GM15510 (cell line): ENCODE data around the gene BICD2.

Experiments
- POLR2A ChIP-seq: IDR thresholded peaks from 3 replicates; pipeline ENCODE4 v1.6.1; 2011; ENCODE audit warnings: borderline replicate concordance; ENCODE audit not compliant: insufficient read length; ENCODE audit errors: extremely low read depth

BICD2 gene

GRCh38 chr9:92715488-92716231 is 49.0 kb downstream of the BICD2 start:
- TF ChIP-seq POLR2A: no peak

- no peak for TF ChIP-seq POLR2A
Observed at GRCh38 chr9:92714787-92715487, 49.7 kb downstream of the BICD2 start.

- no peak for TF ChIP-seq POLR2A
Observed at GRCh38 chr9:92714016-92714415, 50.6 kb downstream of the BICD2 start.

GRCh38 chr9:92713528-92713927 is 51.1 kb downstream of the BICD2 start:
- no peak for TF ChIP-seq POLR2A

GRCh38 chr9:92712767-92713166 is 51.9 kb downstream of the BICD2 start:
- no peak for TF ChIP-seq POLR2A

- TF ChIP-seq POLR2A: no peak
Observed at GRCh38 chr9:92711844-92712243, 52.8 kb downstream of the BICD2 start.

- no peak for TF ChIP-seq POLR2A
Observed at GRCh38 chr9:92711146-92711545, 53.5 kb downstream of the BICD2 start.

- TF ChIP-seq POLR2A: no peak
Observed at GRCh38 chr9:92710368-92710767, 54.3 kb downstream of the BICD2 start.

- no peak for TF ChIP-seq POLR2A
Observed at GRCh38 chr9:92709954-92710353, 54.7 kb downstream of the BICD2 start.

GRCh38 chr9:92709240-92709639 is 55.4 kb downstream of the BICD2 start:
- TF ChIP-seq POLR2A: no peak

GRCh38 chr9:92707530-92707929 is 57.1 kb downstream of the BICD2 start:
- TF ChIP-seq POLR2A: no peak

- no peak for TF ChIP-seq POLR2A
Observed at GRCh38 chr9:92706218-92706940, 58.3 kb downstream of the BICD2 start.

GRCh38 chr9:92704528-92704927 is 60.1 kb downstream of the BICD2 start:
- no peak for TF ChIP-seq POLR2A

GRCh38 chr9:92696619-92697018 is 68.0 kb downstream of the BICD2 start:
- no peak for TF ChIP-seq POLR2A

- TF ChIP-seq POLR2A: no peak
Observed at GRCh38 chr9:92686954-92687353, 77.7 kb downstream of the BICD2 start.

GRCh38 chr9:92685022-92685421 is 79.6 kb downstream of the BICD2 start:
- TF ChIP-seq POLR2A: no peak

GRCh38 chr9:92682269-92682668 is 82.4 kb downstream of the BICD2 start:
- TF ChIP-seq POLR2A: no peak
